ENCODE data around the gene MBLAC1.
A peak's percentile ranks its signal among the peaks of the same experiment; 100 is the strongest.

MBLAC1 gene

DNA sequence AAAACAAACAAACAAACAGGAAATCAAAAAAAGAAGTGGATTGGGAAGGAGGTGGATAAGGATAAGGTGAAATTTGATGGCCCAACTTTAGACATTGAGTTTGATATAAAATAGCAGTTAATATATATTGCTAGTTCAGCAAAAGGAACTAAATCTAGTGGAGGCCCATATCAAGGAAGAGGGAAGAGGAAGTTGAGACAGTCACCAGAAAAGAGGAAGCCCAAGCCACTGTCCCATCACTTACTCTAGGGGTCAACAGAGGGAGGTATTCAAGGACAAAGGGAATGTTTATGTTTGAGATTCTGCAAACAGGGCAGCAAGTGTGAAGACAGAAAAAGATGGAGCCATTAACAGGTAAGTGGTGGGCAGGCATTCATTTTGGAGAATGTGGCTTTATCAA is 25.6 kb downstream of the MBLAC1 start:
- H3K27me3 ChIP-seq (ENCODE audit: control insufficient read depth in 1 of 2, insufficient read depth in 2 of 2, low read length in 2 of 2) = no peaks in the 10 kb centered on the region
- no peak overlapping the region for H3K4me3 ChIP-seq (ENCODE audit: low read depth in 1 of 2, low read length in 2 of 2)
- H3K4me1 ChIP-seq (ENCODE audit: insufficient read depth, low read length) = peaks cover 11% of the 10 kb centered on the region
- peaks cover 28% of the 10 kb centered on the region for H3K36me3 ChIP-seq (ENCODE audit: insufficient read depth, low read length)
- no peaks in the 10 kb centered on the region for H3K9me3 ChIP-seq (ENCODE audit: low read length)
- no peak overlapping the region for H3K27ac ChIP-seq (ENCODE audit: low read depth, low read length)
- no peak overlapping the region for H3K9ac ChIP-seq (ENCODE audit: low read length)

GRCh38 chr7:100152937-100153666 is 26.3 kb downstream of the MBLAC1 start:
- H3K27me3 ChIP-seq (ENCODE audit: control insufficient read depth in 1 of 2, insufficient read depth in 2 of 2, low read length in 2 of 2) = no peaks in the 10 kb centered on the region
- peaks cover 16% of the 10 kb centered on the region for H3K4me1 ChIP-seq (ENCODE audit: insufficient read depth, low read length)
- peaks cover 28% of the 10 kb centered on the region for H3K36me3 ChIP-seq (ENCODE audit: insufficient read depth, low read length)
- H3K9ac ChIP-seq (ENCODE audit: low read length) = no peak overlapping the region
- H3K4me3 ChIP-seq (ENCODE audit: low read depth in 1 of 2, low read length in 2 of 2) = no peak overlapping the region
- no peak overlapping the region for H3K27ac ChIP-seq (ENCODE audit: low read depth, low read length)
- no peaks in the 10 kb centered on the region for H3K9me3 ChIP-seq (ENCODE audit: low read length)

- H3K4me1 ChIP-seq (ENCODE audit: insufficient read depth, low read length) = peaks cover 18% of the 10 kb centered on the region
- H3K9ac ChIP-seq (ENCODE audit: low read length) = no peak overlapping the region
Measured at GRCh38 chr7:100153708-100154535, 27.2 kb downstream of the MBLAC1 start.

GRCh38 chr7:100154651-100155491 is 28.1 kb downstream of the MBLAC1 start:
- no peak overlapping the region for H3K9ac ChIP-seq (ENCODE audit: low read length)
- no peak overlapping the region for H3K27ac ChIP-seq (ENCODE audit: low read depth, low read length)
- H3K4me3 ChIP-seq (ENCODE audit: low read depth in 1 of 2, low read length in 2 of 2) = no peak overlapping the region
- peaks cover 16% of the 10 kb centered on the region for H3K4me1 ChIP-seq (ENCODE audit: insufficient read depth, low read length)
- peaks cover 28% of the 10 kb centered on the region for H3K36me3 ChIP-seq (ENCODE audit: insufficient read depth, low read length)
- H3K27me3 ChIP-seq (ENCODE audit: control insufficient read depth in 1 of 2, insufficient read depth in 2 of 2, low read length in 2 of 2) = no peaks in the 10 kb centered on the region
- no peaks in the 10 kb centered on the region for H3K9me3 ChIP-seq (ENCODE audit: low read length)

More at GRCh38 chr7:100153708-100154535, 27.2 kb downstream of the MBLAC1 start:
- no peaks in the 10 kb centered on the region for H3K9me3 ChIP-seq (ENCODE audit: low read length)
- no peak overlapping the region for H3K27ac ChIP-seq (ENCODE audit: low read depth, low read length)
- no peak overlapping the region for H3K4me3 ChIP-seq (ENCODE audit: low read depth in 1 of 2, low read length in 2 of 2)
- peaks cover 28% of the 10 kb centered on the region for H3K36me3 ChIP-seq (ENCODE audit: insufficient read depth, low read length)
- no peaks in the 10 kb centered on the region for H3K27me3 ChIP-seq (ENCODE audit: control insufficient read depth in 1 of 2, insufficient read depth in 2 of 2, low read length in 2 of 2)

GRCh38 chr7:100155553-100156317 is 29.0 kb downstream of the MBLAC1 start:
- H3K4me1 ChIP-seq (ENCODE audit: insufficient read depth, low read length) = peaks cover 11% of the 10 kb centered on the region
- H3K9me3 ChIP-seq (ENCODE audit: low read length) = no peaks in the 10 kb centered on the region
- H3K27ac ChIP-seq (ENCODE audit: low read depth, low read length) = no peak overlapping the region
- no peak overlapping the region for H3K4me3 ChIP-seq (ENCODE audit: low read depth in 1 of 2, low read length in 2 of 2)
- H3K9ac ChIP-seq (ENCODE audit: low read length) = no peak overlapping the region
- H3K27me3 ChIP-seq (ENCODE audit: control insufficient read depth in 1 of 2, insufficient read depth in 2 of 2, low read length in 2 of 2) = no peaks in the 10 kb centered on the region
- H3K36me3 ChIP-seq (ENCODE audit: insufficient read depth, low read length) = peaks cover 28% of the 10 kb centered on the region

GRCh38 chr7:100156331-100157068 is 29.7 kb downstream of the MBLAC1 start:
- Histone ChIP-seq H3K4me1 (ENCODE audit: insufficient read depth, low read length) (peaks cover 11% of the 10 kb centered on the region), H3K27me3 (ENCODE audit: control insufficient read depth in 1 of 2, insufficient read depth in 2 of 2, low read length in 2 of 2) (no peaks in the 10 kb centered on the region), H3K4me3 (ENCODE audit: low read depth in 1 of 2, low read length in 2 of 2) (no peak overlapping the region), H3K9ac (ENCODE audit: low read length) (no peak overlapping the region), H3K27ac (ENCODE audit: low read depth, low read length) (no peak overlapping the region), H3K9me3 (ENCODE audit: low read length) (no peaks in the 10 kb centered on the region), H3K36me3 (ENCODE audit: insufficient read depth, low read length) (peaks cover 28% of the 10 kb centered on the region)

GRCh38 chr7:100157069-100157333 is 30.2 kb downstream of the MBLAC1 start:
- no peak overlapping the region for H3K4me3 ChIP-seq (ENCODE audit: low read depth in 1 of 2, low read length in 2 of 2)
- H3K4me1 ChIP-seq (ENCODE audit: insufficient read depth, low read length) = peaks cover 11% of the 10 kb centered on the region
- H3K9ac ChIP-seq (ENCODE audit: low read length) = no peak overlapping the region

GRCh38 chr7:100157334-100158228 is 30.8 kb downstream of the MBLAC1 start:
- Histone ChIP-seq H3K4me3 (ENCODE audit: low read depth in 1 of 2, low read length in 2 of 2) (peak overlapping the region; percentile 71 to 91), H3K9ac (ENCODE audit: low read length) (peak overlapping the region; percentile 56), H3K4me1 (ENCODE audit: insufficient read depth, low read length) (peaks cover 11% of the 10 kb centered on the region), H3K36me3 (ENCODE audit: insufficient read depth, low read length) (peaks cover 28% of the 10 kb centered on the region), H3K27ac (ENCODE audit: low read depth, low read length) (peak overlapping the region; percentile 82), H3K9me3 (ENCODE audit: low read length) (no peaks in the 10 kb centered on the region), H3K27me3 (ENCODE audit: control insufficient read depth in 1 of 2, insufficient read depth in 2 of 2, low read length in 2 of 2) (no peaks in the 10 kb centered on the region)

More at GRCh38 chr7:100157069-100157333, 30.2 kb downstream of the MBLAC1 start:
- peaks cover 28% of the 10 kb centered on the region for H3K36me3 ChIP-seq (ENCODE audit: insufficient read depth, low read length)
- no peaks in the 10 kb centered on the region for H3K9me3 ChIP-seq (ENCODE audit: low read length)
- no peak overlapping the region for H3K27ac ChIP-seq (ENCODE audit: low read depth, low read length)
- H3K27me3 ChIP-seq (ENCODE audit: control insufficient read depth in 1 of 2, insufficient read depth in 2 of 2, low read length in 2 of 2) = no peaks in the 10 kb centered on the region

- peaks cover 11% of the 10 kb centered on the region for H3K4me1 ChIP-seq (ENCODE audit: insufficient read depth, low read length)
- H3K27me3 ChIP-seq (ENCODE audit: control insufficient read depth in 1 of 2, insufficient read depth in 2 of 2, low read length in 2 of 2) = no peaks in the 10 kb centered on the region
- peak within 1 kb of the TSS; percentile 71 to 91 for H3K4me3 ChIP-seq (ENCODE audit: low read depth in 1 of 2, low read length in 2 of 2)
- peak within 1 kb of the TSS; percentile 82 for H3K27ac ChIP-seq (ENCODE audit: low read depth, low read length)
- no peaks in the 10 kb centered on the region for H3K9me3 ChIP-seq (ENCODE audit: low read length)
- peak within 1 kb of the TSS; percentile 56 for H3K9ac ChIP-seq (ENCODE audit: low read length)
- peaks cover 24% of the 10 kb centered on the region for H3K36me3 ChIP-seq (ENCODE audit: insufficient read depth, low read length)
Measured at GRCh38 chr7:100158229-100159098, 31.7 kb downstream of the MBLAC1 start, which contains the start of gene TRAPPC14. TRAPPC14 (minus strand) TSS chr7:100158723; CDS start chr7:100158499, 224 bp downstream.
